Stimulated activated CD4-positive, alpha-beta T cell treated with anti-CD3 and anti-CD28 coated beads, Interleukin-12 subunit alpha, Interleukin-12 subunit beta, amount 100 ng/mL, for 24 hours (primary cell): ENCODE results near the gene ZNF578.
A peak's percentile ranks its signal among the peaks of the same experiment; 100 is the strongest.
"Not testable (repeated sequence)": the region's sequence is repeated elsewhere in the genome, so short reads cannot be mapped to it uniquely, and the experiment has no call there.

ENCODE experiments used
- DNase-seq, 2 experiments: peaks; one replicate each; pipeline ENCODE4 v3.0.0-alpha.2; 2020; ENCODE audit warnings: low read depth in 2 of 2

ZNF578 gene

DNA sequence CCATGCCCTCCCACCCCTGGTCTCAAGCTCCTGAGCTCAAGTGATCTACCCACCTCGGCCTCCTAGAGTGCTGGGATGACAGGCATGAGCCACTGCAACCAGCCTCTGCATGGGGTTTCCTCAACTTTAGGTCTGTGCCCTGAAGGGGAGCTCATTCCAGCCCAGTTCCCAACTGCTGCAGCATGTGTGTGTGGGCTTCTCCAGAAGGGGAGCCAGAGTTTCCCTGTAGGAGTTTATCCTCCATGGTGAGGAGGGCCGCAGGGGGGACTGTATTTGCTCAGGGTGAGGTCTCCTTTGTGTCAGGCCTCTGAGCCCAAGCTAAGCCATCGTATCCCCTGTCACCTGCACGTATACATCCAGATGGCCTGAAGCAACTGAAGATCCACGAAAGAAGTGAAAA lies 62.8 kb downstream of the ZNF578 start:
- no peak for DNase-seq

DNA sequence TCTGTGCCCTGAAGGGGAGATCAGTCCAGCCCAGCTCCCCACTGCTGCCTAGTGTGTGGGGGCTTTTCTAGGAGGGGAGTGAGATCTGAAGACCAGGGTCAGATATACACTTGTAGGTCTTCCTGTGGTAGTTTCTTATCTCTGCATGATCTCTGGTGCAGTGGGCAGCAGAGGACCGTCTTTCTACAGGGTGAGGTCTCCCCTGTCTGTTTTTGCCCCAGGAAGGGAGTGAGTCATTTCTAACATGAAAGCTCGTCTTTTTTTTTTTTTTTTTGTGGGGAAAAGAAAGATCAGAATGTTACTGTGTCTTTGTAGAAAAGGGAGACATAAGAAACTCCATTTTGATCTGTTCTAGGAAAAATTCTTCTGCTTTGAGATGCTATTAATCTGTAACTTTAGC lies 65.3 kb downstream of the ZNF578 start:
- DNase-seq = no peak

DNA sequence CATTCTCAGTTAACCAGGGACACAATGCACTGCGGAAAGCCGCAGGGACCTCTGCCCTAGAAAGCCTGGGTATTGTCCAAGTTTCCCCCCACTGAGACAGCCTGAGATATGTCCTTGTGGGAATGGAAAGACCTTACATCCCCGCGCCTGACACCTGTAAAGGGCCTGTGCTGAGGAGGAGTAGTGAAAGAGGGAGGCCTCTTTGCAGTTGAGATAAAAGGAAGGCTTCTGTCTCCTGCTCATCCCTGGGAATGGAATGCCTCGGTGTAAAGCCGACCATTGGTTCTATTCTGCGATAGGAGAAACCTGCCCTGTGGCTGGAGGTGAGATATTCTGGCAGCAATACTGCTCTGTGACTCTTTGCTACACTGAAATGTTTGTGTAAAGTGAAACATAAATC lies 65.8 kb downstream of the ZNF578 start:
- not testable (repeated sequence) for DNase-seq

DNA sequence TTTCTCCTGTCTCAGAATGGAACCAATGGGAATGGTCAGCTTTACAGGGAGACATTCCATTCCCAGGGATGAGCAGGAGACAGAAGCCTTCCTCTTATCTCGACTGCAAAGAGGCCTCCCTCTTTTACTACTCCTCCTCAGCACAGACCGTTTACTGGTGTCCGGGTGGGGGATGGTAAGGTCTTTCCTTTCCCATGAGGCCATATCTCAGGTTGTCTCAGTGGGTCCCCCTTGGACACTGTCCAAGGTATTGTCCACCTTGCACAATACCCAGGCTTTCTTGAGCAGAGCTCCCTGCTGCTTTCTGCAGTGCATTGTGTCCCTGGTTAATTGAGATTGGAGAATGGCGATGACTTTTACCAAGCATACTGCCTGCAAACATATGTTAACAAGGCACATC lies 66.7 kb downstream of the ZNF578 start:
- no peak for DNase-seq

DNA sequence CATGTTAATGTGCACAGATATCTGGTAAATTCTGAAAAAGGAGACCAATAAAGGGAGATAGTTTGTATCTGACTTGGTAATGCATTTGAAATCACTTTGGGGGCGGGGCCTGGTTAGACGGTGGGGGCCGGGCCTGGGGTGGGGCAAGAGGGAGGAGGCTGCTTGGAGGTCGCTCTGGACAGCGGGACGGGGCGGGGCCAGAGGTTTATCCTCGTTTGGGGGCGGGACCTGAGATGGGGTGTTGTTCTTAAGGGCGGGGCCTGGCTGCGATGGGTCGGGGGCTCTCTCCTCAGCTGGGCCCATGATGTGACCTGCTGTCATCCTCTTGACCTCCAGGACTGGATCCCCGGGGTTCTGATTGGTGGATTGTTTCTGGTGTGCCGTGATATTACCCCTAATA lies 69.2 kb downstream of the ZNF578 start:
- no peak for DNase-seq

DNA sequence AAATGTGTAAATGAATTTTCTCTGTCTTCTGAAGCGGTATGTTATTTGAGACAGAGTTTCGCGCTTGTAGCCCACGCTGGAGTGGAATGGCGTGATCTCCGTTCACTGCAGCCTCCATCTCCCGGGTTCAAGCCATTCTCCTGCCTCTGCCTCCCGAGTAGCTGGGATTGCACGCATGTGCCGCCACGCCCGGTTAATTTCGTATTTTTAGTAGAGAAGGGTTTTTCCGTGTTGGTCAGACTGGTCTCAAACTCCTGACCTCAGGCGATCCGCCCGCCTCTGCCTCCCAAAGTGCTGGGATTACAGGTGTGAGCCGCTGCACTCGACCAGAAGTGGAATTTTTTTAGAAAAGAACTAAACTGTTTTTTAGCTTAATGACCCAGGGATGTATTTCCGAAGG lies 70.7 kb downstream of the ZNF578 start:
- DNase-seq = no peak

DNA sequence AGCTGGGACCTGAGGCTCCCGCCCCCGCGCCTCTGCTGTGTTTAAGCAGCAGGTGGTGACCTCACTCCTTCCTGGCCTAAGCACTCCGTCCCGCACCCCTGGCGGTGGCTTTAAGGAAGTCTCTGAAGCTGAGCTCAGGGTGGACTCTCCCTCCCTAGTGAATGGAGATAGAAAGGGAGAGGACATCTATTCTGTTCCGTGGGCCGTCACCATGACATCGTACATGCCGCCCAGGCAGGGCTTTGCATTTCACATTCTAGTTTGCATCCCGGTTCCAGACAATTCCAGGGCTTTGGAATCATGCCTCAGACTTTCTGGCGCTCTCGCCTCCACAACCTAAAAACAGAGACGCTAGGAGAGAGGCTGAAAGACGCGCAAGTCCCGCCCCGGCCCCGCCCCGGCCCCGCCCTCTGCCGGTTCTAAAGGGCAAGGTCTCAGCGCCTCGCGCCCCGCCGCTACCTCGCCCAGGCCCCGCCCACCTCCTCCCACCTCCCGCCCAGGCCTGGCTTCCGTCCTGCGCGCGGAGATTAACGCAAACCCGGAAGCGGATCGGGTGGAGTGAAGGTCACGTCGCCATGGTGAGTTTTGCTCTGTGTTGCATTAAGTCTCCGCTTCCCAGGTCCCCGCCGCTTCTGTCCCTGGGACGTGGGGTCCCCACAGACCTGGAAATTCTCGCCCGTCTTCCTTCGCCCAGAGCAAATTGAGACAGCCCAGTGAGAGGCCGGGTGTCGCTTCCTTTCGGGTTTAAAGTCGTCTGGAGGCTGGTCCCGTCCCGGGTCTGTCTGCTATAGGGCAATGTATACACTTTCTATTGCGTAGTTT lies 74.0 kb downstream of the ZNF578 start, which contains the start of gene ZNF808:
ZNF808 (plus strand) TSS at position 535 of the 822 bp plus-strand sequence. CDS start 15,617 bp downstream, outside the sequence.
- peak; percentile 92 to 96 for DNase-seq

DNA sequence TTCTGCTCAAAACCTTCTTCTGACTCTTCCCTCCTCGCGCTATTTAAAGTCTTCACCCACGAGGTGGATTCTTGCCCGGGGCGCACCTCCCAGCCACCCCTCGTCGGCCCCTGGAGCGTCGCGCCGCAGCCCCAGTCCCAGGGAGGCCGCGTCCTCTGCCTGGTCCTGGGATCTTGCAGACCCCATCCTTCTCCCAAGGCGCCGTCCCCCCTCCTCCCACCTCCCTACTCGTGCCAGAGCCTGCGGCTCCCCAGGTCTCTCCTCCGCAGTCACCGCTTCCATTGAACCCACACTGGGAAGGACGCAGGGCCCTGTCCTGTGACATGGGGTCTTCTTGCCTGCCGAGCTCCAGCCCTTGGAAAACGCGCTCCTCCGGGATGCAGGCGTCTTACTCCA lies 74.6 kb downstream of the ZNF578 start:
- no peak for DNase-seq

DNA sequence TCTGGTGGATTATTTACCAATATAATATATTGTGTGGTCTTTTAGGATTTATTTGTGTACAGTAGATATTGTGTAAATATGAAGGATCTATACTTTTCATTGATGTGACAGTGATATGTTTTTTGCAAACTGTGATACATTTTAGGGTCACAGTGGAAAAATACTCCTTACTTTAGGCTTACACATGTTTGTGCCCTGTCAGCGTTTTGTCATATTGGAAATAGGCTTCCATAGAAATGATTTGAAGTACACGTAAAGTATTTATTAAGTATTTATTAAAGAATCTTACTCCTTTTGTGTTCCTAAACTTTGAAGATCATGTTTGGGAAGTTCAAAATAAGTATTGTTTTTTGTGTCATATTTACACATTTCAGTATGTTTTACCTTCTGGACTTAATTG lies 79.1 kb downstream of the ZNF578 start:
- no peak for DNase-seq

DNA sequence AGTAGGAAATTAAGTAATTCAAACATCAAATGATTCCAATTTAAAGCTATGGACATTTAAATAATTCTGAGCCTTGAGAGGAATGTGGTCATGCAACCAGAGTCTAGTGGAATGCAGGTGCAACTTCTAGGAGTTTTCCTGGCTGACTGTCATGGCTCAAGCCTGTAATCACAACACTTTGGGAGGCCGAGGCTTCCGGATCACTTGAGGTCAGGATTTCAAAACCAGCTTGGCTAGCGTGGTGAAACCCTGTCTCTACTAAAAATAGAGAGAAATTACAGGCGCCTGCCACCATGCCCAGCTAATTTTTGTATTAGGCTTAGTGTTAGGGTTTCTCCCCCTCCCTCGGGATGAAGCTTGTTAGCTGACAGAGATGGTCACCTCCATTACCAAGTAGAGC lies 80.5 kb downstream of the ZNF578 start:
- DNase-seq = no peak

DNA sequence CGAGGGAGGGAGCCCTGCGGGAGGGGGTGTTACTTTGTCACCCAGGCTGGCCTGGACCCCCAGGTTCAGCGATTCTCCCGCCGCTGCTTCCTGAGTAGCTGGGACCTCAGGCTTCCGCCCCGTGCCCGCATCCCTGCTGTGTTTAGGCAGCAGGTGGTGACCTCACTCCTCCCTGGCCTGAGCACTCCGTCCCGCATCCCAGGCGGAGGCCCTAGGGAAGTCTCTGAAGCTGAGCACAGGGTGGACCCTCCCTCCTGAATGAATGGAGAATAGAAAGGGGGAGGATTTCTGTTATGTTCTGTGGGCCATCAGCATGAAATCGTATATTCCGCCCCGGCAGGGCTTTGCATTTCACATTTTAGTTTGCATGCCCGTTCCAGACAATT lies 82.0 kb downstream of the ZNF578 start:
- DNase-seq = not testable (repeated sequence)

DNA sequence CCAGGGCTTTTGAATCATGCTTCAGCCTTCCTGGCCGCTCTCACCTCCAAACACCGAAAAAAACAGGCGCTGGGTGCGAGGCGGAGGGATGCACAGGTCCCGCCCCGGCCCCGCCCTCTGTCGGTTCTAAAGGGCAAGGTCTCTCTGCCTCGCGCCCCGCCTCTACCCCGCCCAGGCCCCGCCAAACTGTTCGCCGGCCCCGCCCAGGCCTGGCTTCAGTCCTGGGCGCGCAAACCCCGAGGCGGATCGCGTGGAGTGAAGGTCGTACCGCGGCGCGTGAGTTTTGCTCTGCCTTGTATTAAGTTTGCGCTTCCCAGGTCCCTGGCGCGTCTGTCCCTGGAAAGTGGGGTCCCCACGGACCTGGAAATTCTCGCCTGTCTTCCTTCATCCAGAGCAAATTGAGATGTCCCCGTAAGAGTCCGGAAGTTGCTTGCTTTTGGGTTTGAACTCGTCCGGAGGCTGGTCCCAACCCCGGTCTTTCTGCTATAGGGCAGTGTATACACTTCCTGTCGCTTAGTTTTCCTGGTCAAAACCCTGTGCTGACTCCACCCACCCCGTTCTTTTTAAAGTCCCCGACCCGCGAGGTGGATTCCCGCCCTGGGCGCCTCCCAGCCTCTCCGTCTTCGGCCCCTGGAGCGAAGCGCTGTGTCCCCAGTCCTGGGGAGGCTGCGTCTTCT lies 82.6 kb downstream of the ZNF578 start:
- peak; percentile 82 to 91 for DNase-seq

DNA sequence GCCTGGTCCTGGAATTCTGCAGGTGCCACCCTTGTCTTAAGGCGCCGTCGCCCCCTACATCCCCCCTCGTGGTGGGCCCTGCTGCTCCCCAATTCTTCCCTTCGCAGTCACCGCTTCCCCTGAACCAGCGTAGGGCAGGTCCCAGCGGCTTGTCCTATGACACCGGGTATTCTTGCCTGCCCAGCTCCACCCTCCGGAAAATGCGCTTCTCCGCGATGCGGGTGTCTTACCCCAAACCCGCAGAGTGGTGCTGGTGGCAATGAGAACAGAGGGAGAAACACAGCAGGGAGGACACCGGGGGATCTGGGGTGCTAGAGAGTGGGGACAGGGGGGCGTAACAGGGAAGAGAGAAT lies 83.1 kb downstream of the ZNF578 start:
- DNase-seq = peak in 1 of 2 experiments; percentile 20

DNA sequence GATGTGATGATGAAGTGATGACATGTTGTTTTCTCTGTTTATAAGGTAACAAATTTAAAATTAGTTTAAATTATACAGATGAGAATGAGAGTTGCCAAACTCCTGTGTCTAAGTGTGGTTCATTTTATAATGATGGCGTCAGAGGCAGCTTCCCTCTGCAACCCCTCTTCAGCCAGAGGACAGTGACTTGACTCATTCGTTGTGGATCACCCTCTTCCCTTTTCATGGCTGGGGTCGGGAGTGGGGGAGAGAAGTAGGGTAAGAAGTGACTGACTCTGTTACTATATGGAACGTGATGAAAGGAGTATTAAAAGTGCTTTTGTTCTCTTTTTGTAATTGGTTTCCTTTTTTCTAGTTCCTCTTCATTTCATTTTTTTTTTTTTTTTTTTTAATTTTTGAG lies 85.5 kb downstream of the ZNF578 start:
- DNase-seq = not testable (repeated sequence)

DNA sequence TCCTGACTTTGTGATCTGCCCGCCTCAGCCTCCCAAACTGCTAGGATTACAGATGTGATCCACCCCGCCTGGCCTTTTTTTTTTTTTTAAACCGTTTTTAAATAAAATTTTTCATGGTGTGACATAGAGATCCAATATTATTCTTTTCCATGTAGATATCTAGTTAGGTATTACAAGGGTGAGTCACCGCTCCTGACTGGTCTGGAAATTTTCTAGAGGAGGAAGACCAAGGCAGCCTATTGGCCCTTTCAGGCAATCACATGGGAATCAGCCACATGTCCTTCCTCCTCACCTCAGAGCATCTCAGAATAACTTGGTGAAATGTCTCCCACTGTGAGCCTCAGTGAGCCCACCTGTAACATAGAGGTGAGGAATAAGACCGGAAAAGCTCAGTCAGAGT lies 87.8 kb downstream of the ZNF578 start:
- not testable (repeated sequence) for DNase-seq

DNA sequence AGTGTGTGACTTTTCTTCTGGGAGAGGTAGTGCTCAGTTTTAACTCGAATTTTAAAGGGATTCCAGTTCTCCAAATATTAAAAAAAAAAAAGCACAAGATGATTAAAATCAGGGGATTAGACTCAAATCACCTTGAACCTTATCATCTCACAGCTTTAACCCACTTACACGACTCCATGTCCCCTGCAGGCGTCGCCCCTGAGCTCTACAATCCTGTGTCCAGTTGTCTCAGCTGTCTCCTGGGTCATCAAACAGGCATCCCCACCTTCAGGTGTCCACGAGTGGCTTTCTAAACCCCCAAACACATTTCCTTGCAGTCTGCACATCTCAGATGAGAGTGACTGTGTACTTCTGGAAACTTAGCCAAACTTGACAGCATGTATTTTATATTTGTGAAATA lies 88.3 kb downstream of the ZNF578 start:
- DNase-seq = no peak

DNA sequence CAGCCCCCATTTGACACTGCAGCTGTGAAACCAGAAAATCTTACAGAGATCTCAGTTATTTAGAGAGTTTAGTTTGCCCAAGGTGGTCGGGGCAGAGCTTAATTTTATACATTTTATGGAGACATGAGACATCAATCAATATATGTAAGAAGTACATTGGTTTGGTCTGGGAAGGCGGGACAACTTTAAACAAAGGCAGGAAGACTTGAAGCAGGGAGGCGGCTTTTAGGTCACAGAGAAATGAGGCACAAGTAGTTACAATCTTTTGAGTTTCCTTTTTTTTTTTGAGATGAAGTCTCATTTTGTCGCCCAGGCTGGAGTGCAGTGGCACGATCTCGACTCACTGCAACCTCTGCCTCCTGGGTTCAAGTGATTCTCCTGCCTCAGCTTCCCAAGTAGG lies 89.2 kb downstream of the ZNF578 start:
- not testable (repeated sequence) for DNase-seq

DNA sequence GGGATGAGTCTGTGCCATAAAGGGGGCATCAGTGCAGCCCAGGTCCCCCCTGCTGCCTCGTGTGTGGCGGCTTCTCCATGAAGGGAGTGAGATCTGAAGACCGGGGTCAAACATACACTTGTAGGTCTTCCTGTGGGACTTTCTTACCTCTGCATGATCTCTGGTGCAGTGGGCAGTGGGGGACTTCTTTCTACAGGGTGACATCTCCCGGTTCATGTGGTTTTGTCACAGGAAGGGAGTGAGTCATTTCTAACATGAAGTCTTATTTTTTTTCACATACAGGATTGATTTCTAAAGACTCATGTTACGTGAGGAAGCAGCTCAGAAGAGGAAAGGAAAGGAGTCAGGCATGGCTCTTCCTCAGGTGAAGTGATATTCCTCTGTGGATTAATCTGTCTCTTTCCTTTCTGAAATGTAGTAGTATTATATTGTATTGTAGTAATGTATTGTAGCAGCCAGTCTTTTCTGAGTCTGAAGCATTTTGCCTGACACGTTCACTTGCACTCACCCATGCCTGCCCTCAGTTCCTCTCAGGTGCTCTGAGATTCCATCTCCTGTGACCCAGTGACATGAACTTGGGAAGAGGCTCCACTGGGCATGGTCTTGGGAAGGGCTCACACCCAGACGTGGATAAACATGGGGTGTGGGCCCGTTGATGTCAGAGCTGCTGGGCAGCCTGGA lies 89.8 kb downstream of the ZNF578 start:
- no peak for DNase-seq

DNA sequence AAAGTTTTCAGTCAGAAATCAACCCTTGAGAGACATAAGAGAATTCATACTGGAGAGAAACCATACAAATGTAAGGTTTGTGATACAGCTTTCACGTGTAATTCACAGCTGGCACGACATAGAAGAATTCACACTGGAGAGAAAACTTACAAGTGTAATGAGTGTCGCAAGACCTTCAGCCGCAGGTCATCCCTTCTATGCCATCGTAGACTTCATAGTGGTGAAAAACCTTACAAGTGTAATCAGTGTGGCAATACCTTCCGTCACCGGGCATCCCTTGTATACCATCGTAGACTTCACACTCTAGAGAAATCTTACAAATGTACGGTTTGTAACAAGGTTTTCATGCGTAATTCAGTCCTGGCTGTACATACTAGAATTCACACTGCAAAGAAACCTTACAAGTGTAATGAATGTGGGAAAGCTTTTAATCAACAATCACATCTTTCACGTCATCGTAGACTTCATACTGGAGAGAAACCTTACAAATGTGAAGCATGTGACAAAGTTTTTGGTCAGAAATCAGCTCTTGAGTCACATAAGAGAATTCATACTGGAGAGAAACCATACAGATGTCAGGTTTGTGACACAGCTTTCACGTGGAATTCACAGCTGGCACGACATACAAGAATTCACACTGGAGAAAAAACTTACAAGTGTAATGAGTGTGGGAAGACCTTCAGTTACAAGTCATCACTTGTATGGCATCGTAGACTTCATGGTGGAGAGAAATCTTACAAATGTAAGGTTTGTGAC lies 101.0 kb downstream of the ZNF578 start:
- DNase-seq = no peak

DNA sequence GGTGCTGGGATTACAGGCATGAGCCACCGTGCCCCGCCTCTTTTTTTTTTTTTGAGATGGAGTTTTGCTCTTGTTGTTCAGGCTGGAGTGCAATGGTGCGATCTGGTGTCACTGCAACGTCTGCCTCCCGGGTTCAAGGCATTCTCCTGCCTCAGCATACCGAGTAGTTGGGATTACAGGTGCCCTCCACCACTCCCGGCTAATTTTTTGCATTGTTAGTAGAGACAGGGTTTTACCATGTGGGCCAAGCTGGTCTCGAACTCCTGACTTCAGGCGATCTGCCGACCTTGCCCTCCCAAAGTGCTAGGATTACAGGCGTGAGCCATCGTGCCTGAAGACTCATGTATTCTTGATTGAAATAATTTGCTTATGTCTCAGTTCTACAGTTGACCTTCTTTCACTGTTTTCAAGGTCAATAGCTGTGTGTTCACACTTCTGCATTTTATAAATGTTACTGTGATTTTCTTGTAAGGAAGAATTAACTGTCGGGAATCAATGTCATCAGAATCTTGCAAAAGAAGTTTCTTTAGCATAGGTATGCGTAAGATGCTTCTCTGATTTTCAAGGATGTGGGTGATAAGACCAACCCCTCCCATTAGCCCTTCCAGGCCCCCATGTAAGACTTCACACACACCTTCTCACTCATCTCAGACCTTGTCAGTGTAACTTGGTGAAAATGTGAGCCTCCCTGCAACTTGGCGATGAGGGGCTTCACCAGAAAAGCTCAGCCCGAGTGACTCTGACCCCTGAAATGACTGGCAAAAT lies 104.1 kb downstream of the ZNF578 start:
- no peak for DNase-seq

DNA sequence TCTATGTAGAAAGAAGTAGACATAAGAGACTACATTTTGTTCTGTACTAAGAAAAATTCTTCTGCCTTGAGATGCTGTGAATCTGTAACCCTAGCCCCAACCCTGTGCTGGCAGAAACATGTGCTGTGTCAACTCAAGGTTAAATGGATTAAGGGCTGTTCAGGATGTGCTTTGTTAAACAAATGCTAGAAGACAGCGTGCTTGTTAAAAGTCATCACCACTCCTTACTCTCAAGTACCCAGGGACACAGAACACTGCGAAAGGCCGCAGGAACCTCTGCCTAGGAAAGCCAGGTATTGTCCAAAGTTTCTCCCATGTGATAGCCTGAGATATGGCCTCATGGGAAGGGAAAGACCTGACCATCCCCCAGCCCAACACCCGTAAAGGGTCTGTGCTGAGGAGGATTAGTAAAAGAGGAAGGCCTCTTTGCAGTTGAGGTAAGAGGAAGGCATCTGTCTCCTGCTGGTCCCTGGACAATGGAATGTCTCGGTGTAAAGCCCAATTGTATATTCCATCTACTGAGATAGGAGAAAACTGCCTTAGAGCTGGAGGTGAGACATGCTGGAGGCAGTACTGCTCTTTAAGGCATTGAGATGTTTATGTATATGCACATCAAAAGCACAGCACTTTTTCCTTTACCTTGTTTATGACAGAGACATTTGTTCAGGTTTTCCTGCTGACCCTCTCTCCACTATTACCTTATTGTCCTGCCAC lies 105.5 kb downstream of the ZNF578 start:
- DNase-seq = not testable (repeated sequence)
